Motor neuron (in vitro differentiated cells): ENCODE data around the gene SECISBP2L. TPM values are rescaled to one million over a fixed set of nuclear protein-coding genes. Genes with fewer than 3 reads are reported as not detected.
"Not testable (repeated sequence)": the region's sequence is repeated elsewhere in the genome, so short reads cannot be mapped to it uniquely, and the experiment has no call there.

ENCODE experiments used
- ATAC-seq, 8 experiments: fragments of 200-7000 bp; cut with Tn5 transposase; replicated peaks in 6 of 8; 2 replicates each; pipeline ENCODE4 v1.8.0; 2021; ENCODE audit warnings: mild to moderate bottlenecking in 8 of 8, moderate library complexity in 8 of 8
- H3K27ac ChIP-seq, 2 donors: fragments of 250-450 bp; sonication (Bioruptor Pico); 2 replicates each; pipeline ENCODE4 v1.9.0; 2021; ENCODE audit warnings: antibody characterized with exemption in 2 of 2, mild to moderate bottlenecking in 2 of 2, moderate library complexity in 1 of 2
- H3K4me1 ChIP-seq, 2 donors: fragments of 250-450 bp; sonication (Bioruptor Pico); replicated peaks in 1 of 2; 2 replicates each; pipeline ENCODE4 v1.6.1; 2021; ENCODE audit warnings: antibody characterized with exemption in 2 of 2, mild to moderate bottlenecking in 2 of 2, moderate library complexity in 1 of 2
- H3K4me3 ChIP-seq, 5 donors: fragments of 250-450 bp; sonication (Bioruptor Pico); 2 replicates each; pipeline ENCODE4 v1.9.0; 2021; ENCODE audit warnings: antibody characterized with exemption in 5 of 5, mild to moderate bottlenecking in 5 of 5, moderate library complexity in 4 of 5
- WGBS, 10 experiments: fragments of 450-650 bp; shearing (Covaris generic); methylation state at CpG; one replicate each; pipeline ENCODE4 v1.0.0; 2022; 5-methylcytosine and 5-hydroxymethylcytosine counted together
- in situ Hi-C, 9 experiments: fragments of 400-800 bp; cut with MboI; loops; one replicate each; pipeline ENCODE4 v1.15.0; 2021; ENCODE audit warnings: low sequenced_read_pairs in 9 of 9, low pct_unique_long_range_greater_than_20kb in 2 of 9; ENCODE audit not compliant: unreplicated experiment in 9 of 9
- total RNA-seq, 8 experiments: library from RNA; unstranded; fragments of 300-600 nt; gene quantifications; 2 replicates each; pipeline versions ENCODE4 v1.2.3 to v1.2.4, GENCODE V29; 2022

SECISBP2L gene
- total RNA-seq = 10 to 100 TPM; 27.1 to 58.8 (median 35.3) TPM

GRCh38 chr15:49046220-49047102, at the start of gene SECISBP2L:
Gene SECISBP2L (minus strand): TSS chr15:49046446. CDS start chr15:49046299, 147 bp downstream.
- ATAC-seq = peak; percentile 85 to 97 (median 96)
- in situ Hi-C loops = no loop called here
- 0 to 80% (median 14%) methylated on average over 1 to 13 of the region's 50 CpGs; no CpG with 5 or more reads in 2 of the 10 experiments for WGBS, 10 experiments
- Histone ChIP-seq H3K27ac (peak within 1 kb of the TSS; percentile 78 to 89), H3K4me3 (peak within 1 kb of the TSS; percentile 49 to 99 (median 86)), H3K4me1 (peaks cover 8 to 13% of the 10 kb centered on the region in 2 donors)

- Histone ChIP-seq H3K4me3 (no peak overlapping the region), H3K4me1 (no peaks in the 10 kb centered on the region), H3K27ac (no peak overlapping the region)
- ATAC-seq = peak in 2 of 8 experiments; percentile 7 to 37
- in situ Hi-C loops = no loop called here
- WGBS, 10 experiments = 17 to 83% (median 69%) methylated on average over 1 of the region's 1 CpG; no CpG with 5 or more reads in 4 of the 10 experiments
Observed at GRCh38 chr15:49094923-49095322, 48.7 kb upstream of the SECISBP2L start.

GRCh38 chr15:49093252-49094105, 47.2 kb upstream of the SECISBP2L start:
- ATAC-seq = no peak
- 81 to 100% (median 93%) methylated on average over 1 to 4 of the region's 4 CpGs for WGBS, 10 experiments
- Histone ChIP-seq H3K4me1 (no peaks in the 10 kb centered on the region), H3K27ac (no peak overlapping the region), H3K4me3 (no peak overlapping the region)
- in situ Hi-C loops = no loop called here

- ATAC-seq = no peak
- Histone ChIP-seq H3K4me3 (no peak overlapping the region), H3K4me1 (no peaks in the 10 kb centered on the region), H3K27ac (no peak overlapping the region)
- in situ Hi-C loops = no loop called here
- 56 to 100% (median 89%) methylated on average over 1 to 4 of the region's 4 CpGs; no CpG with 5 or more reads in 1 of the 10 experiments for WGBS, 10 experiments
Observed at GRCh38 chr15:49088996-49089395, 42.8 kb upstream of the SECISBP2L start.

GRCh38 chr15:49085696-49086459, 39.6 kb upstream of the SECISBP2L start:
- Histone ChIP-seq H3K4me3 (no peak overlapping the region), H3K4me1 (no peaks in the 10 kb centered on the region), H3K27ac (no peak overlapping the region)
- in situ Hi-C loops = no loop called here
- WGBS, 10 experiments = 81 to 100% (median 90%) methylated on average over 3 to 5 of the region's 5 CpGs
- no peak for ATAC-seq

- in situ Hi-C loops = no loop called here
- whole genome bisulfite sequencing, 10 experiments = 87 to 100% (median 100%) methylated on average over 1 to 3 of the region's 3 CpGs; no CpG with 5 or more reads in 1 of the 10 experiments
- H3K4me3 ChIP-seq = no peak overlapping the region
- no peak overlapping the region for H3K27ac ChIP-seq
- ATAC-seq = no peak
- no peaks in the 10 kb centered on the region for H3K4me1 ChIP-seq
Observed at GRCh38 chr15:49084285-49084570, 38.0 kb upstream of the SECISBP2L start.

- in situ Hi-C loops = no loop called here
- peak in 2 of 8 experiments; percentile 61 to 73 for ATAC-seq
- H3K27ac ChIP-seq = no peak overlapping the region
- no peaks in the 10 kb centered on the region for H3K4me1 ChIP-seq
- H3K4me3 ChIP-seq = no peak overlapping the region
- 60 to 96% (median 78%) methylated on average over 1 to 5 of the region's 5 CpGs for WGBS, 10 experiments
Observed at GRCh38 chr15:49083401-49084284, 37.4 kb upstream of the SECISBP2L start.

- in situ Hi-C loops = no loop called here
- no peaks in the 10 kb centered on the region for H3K4me1 ChIP-seq
- 14 to 100% (median 60%) methylated on average over 1 of the region's 1 CpG; no CpG with 5 or more reads in 3 of the 10 experiments for WGBS, 10 experiments
- ATAC-seq = peak in 1 of 8 experiments; percentile 37
- no peak overlapping the region for H3K27ac ChIP-seq
- no peak overlapping the region for H3K4me3 ChIP-seq
Observed at GRCh38 chr15:49082960-49083359, 36.7 kb upstream of the SECISBP2L start.

GRCh38 chr15:49079340-49080039, 33.2 kb upstream of the SECISBP2L start:
- Histone ChIP-seq H3K4me1 (no peaks in the 10 kb centered on the region), H3K4me3 (no peak overlapping the region), H3K27ac (no peak overlapping the region)
- in situ Hi-C loops = no loop called here
- no peak for ATAC-seq
- WGBS, 10 experiments = 20 to 100% (median 82%) methylated on average over 1 to 8 of the region's 23 CpGs; no CpG with 5 or more reads in 2 of the 10 experiments

- no peaks in the 10 kb centered on the region for H3K4me1 ChIP-seq
- in situ Hi-C loops = no loop called here
- H3K27ac ChIP-seq = no peak overlapping the region
- no peak for ATAC-seq
- H3K4me3 ChIP-seq = no peak overlapping the region
Observed at GRCh38 chr15:49075881-49076280, 29.6 kb upstream of the SECISBP2L start.

GRCh38 chr15:49074589-49075287, 28.5 kb upstream of the SECISBP2L start:
- H3K4me3 ChIP-seq, in situ Hi-C loops, H3K27ac ChIP-seq, ATAC-seq, H3K4me1 ChIP-seq: not testable (repeated sequence)
- WGBS, 10 experiments = 60 to 100% (median 100%) methylated on average over 1 to 3 of the region's 6 CpGs; no CpG with 5 or more reads in 2 of the 10 experiments
